TTC549 (cell line): ENCODE results near the gene SLIT1.

ENCODE experiments used
- FAIRE-seq: peaks from 2 replicates; lab custom pipeline; 2012; peaks lifted over from hg19 to GRCh38; lab: Jason Lieb, UNC

Gene SLIT1

GRCh38 chr10:96959733-96960132 lies 226.0 kb downstream of the SLIT1 start:
- no peak for FAIRE-seq

DNA sequence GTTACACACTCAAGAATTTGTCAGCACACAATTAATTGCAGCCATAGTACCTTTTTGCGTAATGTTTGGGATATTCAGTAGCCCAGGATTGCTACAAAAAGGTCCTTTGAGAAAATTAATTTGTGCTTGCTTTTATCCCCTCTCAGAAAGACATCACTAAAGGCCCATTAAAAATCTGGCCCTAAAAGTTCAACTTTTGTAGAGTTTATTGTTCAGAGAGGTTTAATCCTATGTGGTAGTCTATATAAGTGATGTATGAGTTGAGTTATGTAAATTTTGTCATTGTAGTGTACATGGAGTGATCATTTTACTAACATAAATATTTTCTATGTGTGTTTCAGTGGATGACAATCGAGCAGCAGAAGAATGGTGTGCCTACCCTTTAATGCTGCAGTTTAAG lies 227.7 kb downstream of the SLIT1 start:
- no peak for FAIRE-seq

DNA sequence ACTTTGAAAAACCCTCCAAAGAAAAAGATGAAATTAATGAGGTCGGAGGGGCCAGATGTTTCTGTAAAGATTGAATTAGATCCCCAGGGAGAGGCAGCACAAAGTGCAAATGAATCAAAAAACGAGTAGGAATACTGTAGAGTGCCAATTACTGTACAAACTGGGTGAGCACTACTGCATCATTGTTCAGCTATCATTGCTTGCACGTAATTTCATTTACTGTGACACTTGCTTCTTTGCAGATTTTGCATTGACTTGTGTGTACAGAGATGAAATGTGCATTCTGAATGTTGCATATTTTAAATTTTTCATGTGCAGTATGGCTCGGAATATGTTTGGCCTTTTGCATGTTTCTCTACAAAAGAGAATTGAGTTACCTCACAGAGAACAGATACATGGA lies 230.0 kb downstream of the SLIT1 start:
- FAIRE-seq: no peak

GRCh38 chr10:96951954-96952353 lies 233.8 kb downstream of the SLIT1 start:
- FAIRE-seq: no peak

DNA sequence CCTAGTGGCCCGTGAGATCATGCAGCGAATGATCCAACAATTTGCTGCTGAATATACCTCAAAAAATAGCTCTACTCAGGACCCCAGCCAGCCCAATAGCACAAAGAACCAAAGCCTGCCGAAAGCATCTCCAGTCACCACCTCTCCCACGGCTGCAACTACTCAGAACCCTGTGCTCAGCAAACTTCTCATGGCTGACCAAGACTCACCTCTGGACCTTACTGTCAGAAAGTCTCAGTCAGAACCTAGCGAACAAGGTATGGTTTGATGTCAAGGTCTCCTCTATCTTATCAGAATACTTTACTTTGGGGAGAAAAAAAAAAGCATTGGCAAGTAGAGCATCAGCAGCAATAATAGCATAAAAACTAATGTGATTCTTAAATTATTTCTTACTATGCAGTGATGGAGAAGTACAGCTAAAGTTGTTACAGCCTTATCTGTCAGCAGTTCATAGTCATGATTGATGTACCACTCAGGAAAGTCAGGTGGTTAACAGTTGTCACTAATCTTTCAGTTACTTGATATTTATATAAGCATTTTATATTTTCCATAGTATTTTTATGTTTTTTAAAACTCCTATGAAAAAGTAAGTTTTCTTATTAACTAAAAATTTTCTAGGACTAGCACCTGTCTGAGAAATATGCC lies 236.6 kb downstream of the SLIT1 start:
- FAIRE-seq: no peak
